ENCODE data around the gene FLNB. TPM values are rescaled to one million over a fixed set of nuclear protein-coding genes. Genes with fewer than 3 reads are reported as not detected.

Gene FLNB
- total and polyA plus RNA-seq, 9 of the 15 experiments (the other 6 are each of a cell fraction or from before 2014, with no cell fraction given): 9.4 to 48.1 (median 25.6) TPM

- no peak for TF ChIP-seq TSHZ1 (CRISPR knock-in tag; IDR thresholded peaks at IDR 0.05)
- TF ChIP-seq IRF2 (CRISPR knock-in tag; IDR thresholded peaks at IDR 0.05): no peak
- no peak for TF ChIP-seq HINFP (tag; conservative IDR thresholded peaks at IDR 0.05; ENCODE audit: low read depth)
- TF ChIP-seq ZNF311 (CRISPR knock-in tag; IDR thresholded peaks at IDR 0.05): no peak
- peak; percentile 34; the same call in 1 of the 2 replicates for TF ChIP-seq FOSL1 (tag; conservative IDR thresholded peaks at IDR 0.05)
- no peak for TF ChIP-seq ZNF445 (CRISPR knock-in tag; IDR thresholded peaks at IDR 0.05; ENCODE audit: low read depth)
- no peak for TF ChIP-seq ZSCAN32 (CRISPR knock-in tag; IDR thresholded peaks at IDR 0.05)
- TF ChIP-seq TAF7 (tag; IDR thresholded peaks at IDR 0.05): no peak
- no peak for TF ChIP-seq ZBTB12 (CRISPR knock-in tag; IDR thresholded peaks at IDR 0.05)
- no peak for TF ChIP-seq TRIM28 (IDR thresholded peaks at IDR 0.05)
- no peak for TF ChIP-seq BACH1 (tag; IDR thresholded peaks at IDR 0.05)
- no peak for TF ChIP-seq FOXA1 (IDR thresholded peaks at IDR 0.05; ENCODE audit: borderline replicate concordance)
- TF ChIP-seq ZNF639 (CRISPR knock-in tag; conservative IDR thresholded peaks at IDR 0.05 in 1 of 2, IDR thresholded peaks at IDR 0.05 in 1 of 2): peak in 1 of 2 experiments; percentile 64; a peak in 1 of 4 replicates
- no peak for TF ChIP-seq ZEB2 (IDR thresholded peaks at IDR 0.05)
- no peak for TF ChIP-seq SRF (CRISPR knock-in tag; IDR thresholded peaks at IDR 0.05)
- TF ChIP-seq ZNF133 (CRISPR knock-in tag; IDR thresholded peaks at IDR 0.05): no peak
- TF ChIP-seq SP2 (IDR thresholded peaks at IDR 0.05; ENCODE audit: extremely low read depth, low read depth, low read length, poor library complexity, severe bottlenecking): no peak
- peak in 1 of 3 experiments; percentile 8 for TF ChIP-seq YY1 (IDR thresholded peaks at IDR 0.05; ENCODE audit: borderline replicate concordance in 1 of 3, control insufficient read depth in 1 of 3, extremely low read depth in 1 of 3, insufficient read depth in 3 of 3, insufficient read length in 1 of 3, insufficient replicate concordance in 2 of 3, low read depth in 1 of 3, low read length in 2 of 3)
- no peak for TF ChIP-seq NBN (IDR thresholded peaks at IDR 0.05; ENCODE audit: low read depth)
- no peak for TF ChIP-seq ZBTB8A (IDR thresholded peaks at IDR 0.05; ENCODE audit: partially characterized antibody)
- no peak for TF ChIP-seq CHD2 (IDR thresholded peaks at IDR 0.05; ENCODE audit: low read depth, low read length)
Observed at GRCh38 chr3:58082047-58082446, 73.8 kb downstream of the FLNB start (continued).

Measured in K562 (cell line).